GM18858 (cell line): ENCODE data around the gene MAP2K3.
A peak's percentile ranks its signal among the peaks of the same experiment; 100 is the strongest.

Source experiments
- ATAC-seq: cut with Tn5 transposase; IDR thresholded peaks from one replicate; pipeline ENCODE4 v1.9.1; 2021; ENCODE audit not compliant: unreplicated experiment

Gene MAP2K3

GRCh38 chr17:21282231-21282630, 2.3 kb upstream of the MAP2K3 start:
- no peak for ATAC-seq

- ATAC-seq: no peak
These were observed 1.7 kb upstream of the MAP2K3 start for GRCh38 chr17:21282850-21283249.

- ATAC-seq: no peak
These were observed 811 bp upstream of the MAP2K3 start for GRCh38 chr17:21283482-21284318.

- no peak for ATAC-seq
These were observed 904 bp downstream of the MAP2K3 start for GRCh38 chr17:21285164-21286065.

- ATAC-seq: no peak
These were observed 1.7 kb downstream of the MAP2K3 start for GRCh38 chr17:21286066-21286770.

- no peak for ATAC-seq
These were observed 2.6 kb downstream of the MAP2K3 start for GRCh38 chr17:21286909-21287702.

GRCh38 chr17:21287703-21288449, 3.4 kb downstream of the MAP2K3 start:
- ATAC-seq: peak; percentile 25

GRCh38 chr17:21288571-21289017, 4.1 kb downstream of the MAP2K3 start:
- ATAC-seq: no peak

- ATAC-seq: no peak
These were observed 4.8 kb downstream of the MAP2K3 start for GRCh38 chr17:21289175-21289901.

GRCh38 chr17:21289902-21290571, 5.5 kb downstream of the MAP2K3 start:
- ATAC-seq: no peak

GRCh38 chr17:21291357-21291756, 6.8 kb downstream of the MAP2K3 start:
- ATAC-seq: no peak

GRCh38 chr17:21291862-21292261, 7.4 kb downstream of the MAP2K3 start:
- no peak for ATAC-seq

- no peak for ATAC-seq
These were observed 8.6 kb downstream of the MAP2K3 start for GRCh38 chr17:21292867-21293830.

- no peak for ATAC-seq
These were observed 9.3 kb downstream of the MAP2K3 start for GRCh38 chr17:21293831-21294210.

- ATAC-seq: no peak
These were observed 10.0 kb downstream of the MAP2K3 start for GRCh38 chr17:21294321-21295035.

- ATAC-seq: no peak
These were observed 10.8 kb downstream of the MAP2K3 start for GRCh38 chr17:21295036-21295952.
